GM23248 (cell line): ENCODE data around the gene CAMK1D.

Source experiments
- EZH2 ChIP-seq: fragments of 200-600 bp; sonication (generic); IDR thresholded peaks from 2 replicates; pipeline ENCODE4 v1.6.1; 2018; ENCODE audit warnings: antibody characterized with exemption, mild to moderate bottlenecking; ENCODE audit not compliant: insufficient read depth, poor library complexity, severe bottlenecking
- EZH2phosphoT487 ChIP-seq: fragments of 200-600 bp; sonication (generic); IDR thresholded peaks from 2 replicates; pipeline ENCODE4 v1.6.1; 2018; ENCODE audit warnings: antibody characterized with exemption, moderate library complexity, mild to moderate bottlenecking, low read depth; ENCODE audit not compliant: insufficient read depth

- TF ChIP-seq EZH2 (no peak), EZH2phosphoT487 (no peak)
Measured at GRCh38 chr10:12665501-12665900, 316.2 kb downstream of the CAMK1D start.
